NCI-H2196 treated with DMSO at 0.1 percent for 48 hours (cell line): ENCODE measurements around the gene GDNF.
"Not testable (repeated sequence)": the region's sequence is repeated elsewhere in the genome, so short reads cannot be mapped to it uniquely, and the experiment has no call there.

Experiments used
- DNase-seq: peaks from one replicate; lab custom pipeline; 2025; ENCODE audit not compliant: unreplicated experiment; lab: John Stamatoyannopoulos, UW

GDNF gene

DNA sequence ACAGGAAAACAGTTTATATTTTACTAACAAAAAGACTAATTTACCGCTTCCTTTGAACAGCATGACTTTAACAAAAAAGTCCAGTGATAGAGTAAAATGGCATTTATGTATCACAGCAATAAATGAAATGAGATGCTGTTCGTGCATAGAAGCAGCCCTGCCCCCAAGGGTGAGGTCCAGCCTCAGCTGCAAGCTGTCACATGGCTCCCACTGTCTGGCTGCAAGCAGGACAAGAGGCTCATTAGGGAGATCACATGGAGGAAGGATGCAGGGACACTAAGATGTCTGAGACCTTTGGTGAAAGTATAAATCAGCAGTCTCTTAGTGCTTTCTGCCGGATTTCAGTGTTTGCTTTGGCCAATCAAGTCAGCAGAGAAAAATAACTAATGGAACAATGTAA, 23.0 kb downstream of the GDNF start:
- DNase-seq = no peak

- DNase-seq = no peak
Measured at GRCh38 chr5:37816331-37816730, 23.5 kb downstream of the GDNF start.

DNA sequence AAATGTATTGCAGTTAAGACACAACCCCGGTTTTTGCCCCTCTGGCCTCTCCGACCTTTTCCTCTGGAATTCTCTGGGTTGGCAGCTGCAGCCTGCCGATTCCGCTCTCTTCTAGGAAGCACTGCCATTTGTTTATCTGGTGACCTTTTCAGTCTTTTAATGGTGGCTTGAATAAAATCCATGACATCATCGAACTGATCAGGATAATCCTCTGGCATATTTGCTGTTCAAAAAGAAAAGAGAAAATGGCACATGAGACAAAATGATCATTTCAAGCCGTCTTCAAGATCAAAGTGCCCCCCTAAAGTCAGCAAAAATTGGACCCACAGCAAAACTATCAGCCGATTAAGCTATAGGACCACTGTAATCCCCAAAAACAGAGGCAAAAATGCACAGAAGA, 23.9 kb downstream of the GDNF start:
- DNase-seq = no peak

DNA sequence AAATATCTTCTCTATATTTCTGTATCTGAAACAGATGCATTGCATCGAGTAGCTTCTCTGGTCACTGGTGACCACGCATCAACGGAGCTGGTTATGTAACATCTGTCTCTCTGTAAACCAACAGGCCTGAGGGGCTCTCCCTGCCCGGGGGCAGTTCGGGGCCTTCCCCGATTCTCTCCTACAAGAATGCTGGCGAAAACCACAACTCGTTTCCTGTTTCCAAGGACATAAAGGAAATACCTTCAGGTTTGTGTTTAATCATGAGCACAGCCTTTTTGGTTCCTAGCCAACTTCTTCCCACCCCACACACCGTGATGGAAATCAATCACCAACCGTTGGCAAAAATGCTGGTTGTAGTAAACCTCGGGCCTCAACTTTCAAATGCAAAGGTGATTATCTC, 25.1 kb downstream of the GDNF start:
- no peak for DNase-seq

GRCh38 chr5:37812365-37812764, 27.5 kb downstream of the GDNF start:
- no peak for DNase-seq

GRCh38 chr5:37811866-37812265, 28.0 kb downstream of the GDNF start:
- no peak for DNase-seq

DNA sequence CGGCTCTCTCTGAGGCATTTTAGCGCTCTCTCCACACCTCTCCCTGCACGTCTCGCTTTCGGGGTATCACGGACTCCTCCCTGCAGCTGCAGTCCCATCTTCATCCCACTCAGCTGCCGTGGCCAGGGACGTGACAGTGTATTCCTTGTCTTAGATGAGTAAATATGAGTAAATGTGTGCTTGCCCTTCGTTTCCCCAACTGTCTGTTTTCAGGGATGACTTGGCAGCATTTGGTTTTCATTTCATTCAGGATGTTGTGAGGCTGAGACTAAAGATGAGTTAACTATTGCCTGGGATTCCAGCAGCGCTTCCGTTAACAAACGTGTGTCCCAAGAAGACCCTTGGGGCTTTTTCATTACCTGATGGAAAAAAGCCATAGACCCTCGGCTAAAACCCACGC, 29.5 kb downstream of the GDNF start:
- DNase-seq = no peak

- DNase-seq = no peak
Measured at GRCh38 chr5:37808945-37809344, 30.9 kb downstream of the GDNF start.

- DNase-seq = no peak
Measured at GRCh38 chr5:37807621-37808301, 32.1 kb downstream of the GDNF start.

- no peak for DNase-seq
Measured at GRCh38 chr5:37807015-37807414, 32.8 kb downstream of the GDNF start.

DNA sequence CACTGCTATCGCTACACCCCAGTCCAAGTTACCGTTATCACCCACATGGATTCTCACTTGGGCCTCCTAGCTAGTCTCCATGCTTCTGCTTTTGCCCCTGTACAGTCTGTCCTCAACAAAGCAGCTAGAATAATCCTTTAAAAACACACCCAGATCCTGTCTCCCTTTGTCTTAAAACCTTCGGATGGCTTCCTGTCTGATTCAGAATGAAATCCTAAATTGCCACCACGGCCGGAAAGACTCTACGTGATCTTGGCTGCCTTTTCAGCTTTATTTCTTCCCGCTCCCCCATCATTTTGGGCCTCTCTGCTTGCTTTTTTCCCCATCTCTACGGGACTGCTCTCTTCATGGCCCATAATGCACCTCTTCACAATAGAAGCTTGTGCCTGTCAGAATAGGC, 33.4 kb downstream of the GDNF start:
- DNase-seq = no peak

DNA sequence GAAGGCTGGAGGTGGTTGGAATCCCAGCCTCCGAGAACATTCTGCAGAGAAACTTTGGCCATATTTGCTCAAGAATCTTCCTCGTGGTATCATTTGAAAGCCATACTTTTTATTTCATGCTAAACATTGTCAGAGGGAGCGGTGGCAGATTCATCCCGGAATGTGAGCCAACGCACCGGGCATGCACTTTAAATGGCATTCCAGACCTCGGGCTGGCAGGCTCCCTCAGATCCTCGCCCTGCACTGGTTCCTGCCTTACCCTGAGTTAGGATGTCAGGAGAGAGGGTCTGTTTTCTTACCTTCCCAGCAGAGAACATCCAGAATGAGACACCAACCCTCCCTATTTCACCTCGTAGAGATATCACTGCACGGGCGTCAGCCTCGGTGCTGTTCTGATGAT, 33.8 kb downstream of the GDNF start:
- no peak for DNase-seq

DNA sequence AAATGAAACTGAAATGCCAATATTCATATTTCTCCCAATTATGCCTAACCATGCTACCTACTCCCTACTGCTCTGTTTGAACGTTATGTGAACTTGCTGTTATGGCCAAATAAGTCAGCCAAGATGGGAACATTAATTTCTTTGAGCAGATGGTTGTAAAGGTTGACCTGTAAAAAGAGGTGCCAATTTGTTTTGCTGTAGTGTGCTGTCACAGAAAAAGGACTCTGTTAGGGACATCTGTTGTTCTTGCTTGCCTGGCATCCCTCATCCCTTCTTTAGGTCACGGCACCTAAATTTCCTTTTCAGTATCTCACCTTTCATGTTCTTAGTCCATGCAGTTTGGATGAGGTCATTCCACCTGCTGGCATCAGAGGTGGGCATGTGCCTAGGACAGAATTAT, 35.4 kb downstream of the GDNF start:
- DNase-seq = no peak

DNA sequence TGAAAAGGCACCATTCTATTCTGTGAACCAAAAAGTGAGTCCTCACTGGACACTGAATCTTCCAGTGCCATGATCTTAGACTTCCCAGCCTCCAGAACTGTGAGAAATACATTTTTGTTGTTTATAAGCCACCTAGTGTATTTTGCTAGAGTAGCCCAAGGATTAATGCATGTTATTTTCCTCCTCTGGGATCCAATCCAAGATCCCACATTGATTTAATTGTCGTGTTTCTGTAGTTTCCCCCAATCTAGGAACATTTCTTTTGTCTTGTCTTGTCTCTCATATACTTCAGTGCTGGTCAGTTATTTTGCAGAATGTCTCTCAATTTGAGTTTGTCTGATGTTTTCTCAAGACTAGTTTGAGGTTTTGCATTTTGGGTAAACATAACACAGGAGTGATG, 36.4 kb downstream of the GDNF start:
- DNase-seq = no peak

DNA sequence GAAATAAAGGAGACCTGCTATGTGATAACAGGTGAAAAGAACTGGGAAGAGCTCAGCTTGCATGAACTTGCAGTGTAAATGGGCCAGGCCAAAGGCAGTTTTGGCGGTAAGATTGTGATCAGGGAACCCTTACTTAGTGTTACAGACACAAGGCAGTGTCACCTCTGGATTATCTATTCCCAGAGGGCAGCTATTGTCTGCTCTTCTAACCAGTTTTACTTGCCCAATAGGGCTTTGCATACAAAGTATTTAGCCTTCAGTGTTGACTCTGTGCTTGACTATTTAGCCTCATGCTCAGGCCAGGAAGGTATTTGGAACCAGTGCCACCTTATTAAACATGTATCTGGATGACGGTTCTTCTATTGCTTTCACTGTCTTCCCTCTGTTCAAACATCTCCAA, 38.3 kb downstream of the GDNF start:
- DNase-seq = no peak

- DNase-seq = no peak
Measured at GRCh38 chr5:37799865-37800421, 39.9 kb downstream of the GDNF start.

- DNase-seq = not testable (repeated sequence)
Measured at GRCh38 chr5:37796435-37796834, 43.4 kb downstream of the GDNF start.

DNA sequence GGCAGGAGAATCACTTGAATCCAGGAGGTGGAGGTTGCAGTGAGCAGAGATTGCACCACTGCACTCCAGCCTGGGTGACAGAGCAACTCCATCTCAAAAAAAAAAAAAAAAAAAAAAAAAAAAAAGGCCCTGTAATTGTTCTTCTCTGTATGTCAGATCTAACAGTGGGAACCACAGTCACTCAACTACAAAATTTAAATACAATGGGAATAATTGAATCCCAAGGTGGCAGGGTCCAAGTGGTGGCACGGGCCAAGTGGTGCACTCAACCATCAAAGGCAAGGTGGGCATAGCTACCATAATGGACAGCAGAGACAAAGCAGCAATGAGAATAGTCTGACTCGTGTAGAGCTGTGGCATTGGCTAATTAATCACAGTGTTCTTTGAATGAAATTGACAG, 44.5 kb downstream of the GDNF start:
- not testable (repeated sequence) for DNase-seq

DNA sequence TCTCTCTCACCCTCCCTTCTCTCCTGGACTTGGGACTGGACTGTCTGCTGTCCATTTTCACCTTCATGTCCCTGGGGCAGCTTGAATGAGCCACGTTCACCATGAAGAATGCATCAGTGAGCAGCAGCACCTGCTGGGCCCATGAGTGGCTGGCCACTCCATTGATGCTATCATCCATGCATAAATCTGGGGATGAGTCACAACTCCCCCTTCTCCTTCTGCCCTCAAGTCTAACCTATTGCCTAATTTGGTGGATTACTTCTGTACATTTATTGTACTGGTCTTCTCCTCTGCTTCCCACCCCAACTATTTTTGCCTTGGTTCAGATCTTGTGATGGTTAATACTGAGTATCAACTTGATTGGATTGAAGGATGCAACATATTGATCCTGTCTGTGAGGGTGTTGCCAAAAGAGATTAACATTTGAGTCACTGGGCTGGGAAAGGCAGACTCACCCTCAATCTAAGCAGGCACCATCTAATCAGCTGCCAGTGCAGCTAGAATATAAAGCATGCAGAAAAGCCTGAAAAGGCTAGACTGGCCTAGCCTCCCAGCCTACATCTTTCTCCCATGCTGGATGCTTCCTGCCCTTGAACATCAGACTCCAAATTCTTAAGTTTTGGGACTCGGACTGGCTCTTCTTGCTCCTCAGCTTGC, 46.7 kb downstream of the GDNF start:
- DNase-seq = no peak

GRCh38 chr5:37791321-37791720, 48.5 kb downstream of the GDNF start:
- no peak for DNase-seq

DNA sequence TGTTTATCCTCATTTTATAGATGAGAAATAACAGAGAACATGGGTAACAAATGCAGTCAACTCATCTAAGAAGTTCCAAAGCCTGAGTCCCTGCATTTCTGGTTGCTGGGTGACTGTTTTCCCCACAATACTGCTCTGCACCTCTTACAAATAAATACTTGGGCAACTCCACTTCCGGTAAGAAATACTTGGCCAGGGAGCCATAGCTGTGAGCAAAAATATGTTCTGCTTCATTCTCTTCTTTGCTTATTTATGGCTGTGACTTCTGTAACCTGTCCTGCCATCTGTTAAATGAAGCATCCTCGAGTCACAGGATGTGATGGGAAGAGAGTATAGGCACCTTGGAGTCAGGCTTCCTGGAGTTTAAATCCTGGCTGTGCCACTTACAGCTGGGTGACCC, 49.9 kb downstream of the GDNF start:
- DNase-seq = no peak

DNA sequence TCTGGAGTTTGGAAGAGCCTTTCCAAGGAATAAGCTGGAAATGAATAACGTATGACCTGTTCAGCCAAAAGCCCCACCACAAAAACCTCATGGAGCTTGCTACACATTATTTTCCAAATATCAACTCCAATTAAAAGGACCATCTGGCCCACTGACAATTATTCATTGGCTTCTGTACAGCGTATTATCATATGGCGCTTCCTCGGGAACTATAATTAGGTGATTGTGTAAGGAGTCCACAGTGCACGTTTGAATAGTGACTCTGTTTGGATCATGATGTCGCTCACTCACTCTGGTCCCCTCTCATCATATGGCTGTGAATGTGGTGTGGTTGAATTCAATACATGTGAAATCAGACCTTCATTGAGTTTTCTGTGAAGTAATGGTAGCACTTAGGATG, 52.1 kb downstream of the GDNF start:
- DNase-seq = no peak
